SK-N-SH treated with all-trans-retinoic acid at 6 μM for 48 hours (cell line): ENCODE measurements around the gene MT1HL1.

Experiments
- ARNTL ChIP-seq: fragments of 450-650 bp; formaldehyde crosslinking; IDR thresholded peaks from 2 replicates; pipeline ENCODE4 v1.5.0; 2020; ENCODE audit warnings: low read depth, mild to moderate bottlenecking, moderate library complexity, borderline replicate concordance
- TOX ChIP-seq: fragments of 250-450 bp; sonication (Bioruptor Pico); IDR thresholded peaks from 2 replicates; pipeline ENCODE4 v1.8.0; 2021; ENCODE audit warnings: mild to moderate bottlenecking, moderate library complexity, borderline replicate concordance

GRCh38 chr1:236992449-236992848, 11.8 kb downstream of the MT1HL1 start:
- TF ChIP-seq TOX (CRISPR knock-in tag) (no peak), ARNTL (CRISPR knock-in tag) (no peak)
